Neural cell (in vitro differentiated cells): ENCODE data around the gene UGT1A8.

Experiments
- EZH2 ChIP-seq: fragments of 200-600, 300-800 bp; shearing (Covaris generic), sonication (generic); IDR thresholded peaks from 2 replicates; pipeline ENCODE4 v1.6.1; 2014; ENCODE audit warnings: antibody characterized with exemption, low read length, borderline replicate concordance, mild to moderate bottlenecking; ENCODE audit not compliant: insufficient read depth, poor library complexity, severe bottlenecking
- TAF1 ChIP-seq: IDR thresholded peaks from 2 replicates; pipeline ENCODE4 v1.6.1; 2012; ENCODE audit warnings: low read depth
- TF ChIP-seq, protein P1 (sequence below): fragments of 450-650 bp; IDR thresholded peaks from 2 replicates; pipeline ENCODE4 v1.5.1; 2014; ENCODE audit warnings: antibody characterized with exemption, mild to moderate bottlenecking, moderate library complexity; ENCODE audit not compliant: poor library complexity, severe bottlenecking
- TF ChIP-seq, protein P2 (sequence below): IDR thresholded peaks from 2 replicates; pipeline ENCODE4 v1.6.1; 2012; ENCODE audit warnings: borderline replicate concordance

DNA sequence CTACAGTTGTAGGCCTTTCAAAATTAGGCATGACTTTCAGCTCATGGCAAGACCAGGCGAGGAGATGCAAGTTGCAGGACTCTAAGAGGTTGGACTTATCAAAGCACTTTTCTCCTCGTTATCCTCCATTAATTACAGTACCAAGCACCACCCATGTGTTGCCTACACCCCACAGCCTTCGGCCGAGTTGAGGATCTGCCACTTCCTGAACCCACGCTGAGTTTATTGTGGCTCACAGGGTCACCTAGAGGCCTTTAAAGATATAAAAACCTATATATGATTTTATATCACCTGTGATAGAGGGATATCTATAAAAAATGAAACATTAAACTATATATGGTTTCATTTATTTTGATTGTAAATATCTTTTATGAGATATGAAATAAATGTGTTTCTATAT, 21.4 kb downstream of the UGT1A8 start:
- TF ChIP-seq, protein P1, sequence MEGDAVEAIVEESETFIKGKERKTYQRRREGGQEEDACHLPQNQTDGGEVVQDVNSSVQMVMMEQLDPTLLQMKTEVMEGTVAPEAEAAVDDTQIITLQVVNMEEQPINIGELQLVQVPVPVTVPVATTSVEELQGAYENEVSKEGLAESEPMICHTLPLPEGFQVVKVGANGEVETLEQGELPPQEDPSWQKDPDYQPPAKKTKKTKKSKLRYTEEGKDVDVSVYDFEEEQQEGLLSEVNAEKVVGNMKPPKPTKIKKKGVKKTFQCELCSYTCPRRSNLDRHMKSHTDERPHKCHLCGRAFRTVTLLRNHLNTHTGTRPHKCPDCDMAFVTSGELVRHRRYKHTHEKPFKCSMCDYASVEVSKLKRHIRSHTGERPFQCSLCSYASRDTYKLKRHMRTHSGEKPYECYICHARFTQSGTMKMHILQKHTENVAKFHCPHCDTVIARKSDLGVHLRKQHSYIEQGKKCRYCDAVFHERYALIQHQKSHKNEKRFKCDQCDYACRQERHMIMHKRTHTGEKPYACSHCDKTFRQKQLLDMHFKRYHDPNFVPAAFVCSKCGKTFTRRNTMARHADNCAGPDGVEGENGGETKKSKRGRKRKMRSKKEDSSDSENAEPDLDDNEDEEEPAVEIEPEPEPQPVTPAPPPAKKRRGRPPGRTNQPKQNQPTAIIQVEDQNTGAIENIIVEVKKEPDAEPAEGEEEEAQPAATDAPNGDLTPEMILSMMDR: no peak
- no peak for TF ChIP-seq TAF1
- no peak for TF ChIP-seq EZH2
- TF ChIP-seq, protein P2, sequence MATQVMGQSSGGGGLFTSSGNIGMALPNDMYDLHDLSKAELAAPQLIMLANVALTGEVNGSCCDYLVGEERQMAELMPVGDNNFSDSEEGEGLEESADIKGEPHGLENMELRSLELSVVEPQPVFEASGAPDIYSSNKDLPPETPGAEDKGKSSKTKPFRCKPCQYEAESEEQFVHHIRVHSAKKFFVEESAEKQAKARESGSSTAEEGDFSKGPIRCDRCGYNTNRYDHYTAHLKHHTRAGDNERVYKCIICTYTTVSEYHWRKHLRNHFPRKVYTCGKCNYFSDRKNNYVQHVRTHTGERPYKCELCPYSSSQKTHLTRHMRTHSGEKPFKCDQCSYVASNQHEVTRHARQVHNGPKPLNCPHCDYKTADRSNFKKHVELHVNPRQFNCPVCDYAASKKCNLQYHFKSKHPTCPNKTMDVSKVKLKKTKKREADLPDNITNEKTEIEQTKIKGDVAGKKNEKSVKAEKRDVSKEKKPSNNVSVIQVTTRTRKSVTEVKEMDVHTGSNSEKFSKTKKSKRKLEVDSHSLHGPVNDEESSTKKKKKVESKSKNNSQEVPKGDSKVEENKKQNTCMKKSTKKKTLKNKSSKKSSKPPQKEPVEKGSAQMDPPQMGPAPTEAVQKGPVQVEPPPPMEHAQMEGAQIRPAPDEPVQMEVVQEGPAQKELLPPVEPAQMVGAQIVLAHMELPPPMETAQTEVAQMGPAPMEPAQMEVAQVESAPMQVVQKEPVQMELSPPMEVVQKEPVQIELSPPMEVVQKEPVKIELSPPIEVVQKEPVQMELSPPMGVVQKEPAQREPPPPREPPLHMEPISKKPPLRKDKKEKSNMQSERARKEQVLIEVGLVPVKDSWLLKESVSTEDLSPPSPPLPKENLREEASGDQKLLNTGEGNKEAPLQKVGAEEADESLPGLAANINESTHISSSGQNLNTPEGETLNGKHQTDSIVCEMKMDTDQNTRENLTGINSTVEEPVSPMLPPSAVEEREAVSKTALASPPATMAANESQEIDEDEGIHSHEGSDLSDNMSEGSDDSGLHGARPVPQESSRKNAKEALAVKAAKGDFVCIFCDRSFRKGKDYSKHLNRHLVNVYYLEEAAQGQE: no peak
